ENCODE results near the gene B4GALT7. TPM values are rescaled to one million over a fixed set of nuclear protein-coding genes. Genes with fewer than 3 reads are reported as not detected.
A peak's percentile ranks its signal among the peaks of the same experiment; 100 is the strongest.

The B4GALT7 gene
- 10 to 100 TPM; 25.4 to 42.2 (median 32.1) TPM for total RNA-seq
- 10 to 100 TPM; 18.8 to 24.9 TPM for polyA plus RNA-seq
- total RNA-seq = 19.4 reads per million, percentile 50 among the genes with 10 or more reads in this experiment

- Mint-ChIP-seq H3K4me3 (peak within 1 kb of the TSS; percentile 88 to 99 (median 96)), H3K27ac (peak within 1 kb of the TSS; percentile 86 to 96 (median 90)), H3K4me1 (peaks cover 27 to 44% (median 32%) of the 10 kb centered on the region in 7 donors), H3K36me3 (peaks cover 7 to 14% (median 8%) of the 10 kb centered on the region in 5 donors), H3K27me3 (no peaks in the 10 kb centered on the region), H3K9me3 (peaks cover 0 to 2% (median 0%) of the 10 kb centered on the region in 11 donors)
- peak within 1 kb of the TSS; percentile 92 for H3K4me3 ChIP-seq (ENCODE audit: low read length)
- H3K4me1 ChIP-seq (ENCODE audit: control insufficient read depth in 2 of 2, insufficient read depth in 2 of 2, low read length in 2 of 2) = peaks cover 4 to 12% of the 10 kb centered on the region in 2 donors
- peak within 1 kb of the TSS; percentile 78 for H3K27ac ChIP-seq (ENCODE audit: low read depth, low read length)
- POLR2A ChIA-PET = interaction anchor here (0.6 to 3.0 kb wide), 4 partner anchors 8 to 459 kb away, joined by 3 to 12 read pairs (median 5); partner anchors contain the start of gene TMED9
- intact Hi-C loops (cut with micrococcal nuclease) = loop anchor here (1.0 to 10.0 kb wide), 4 partner anchors 8 to 955 kb away; partner anchors contain the start of genes TMED9 (in 2 of the 2), FAM193B (in 1 of the 2), NHP2 (in 1 of the 2) and TSPAN17 (in 1 of the 2)
- peaks cover 0 to 36% (median 4%) of the 10 kb centered on the region in 3 experiments for H3K36me3 ChIP-seq (ENCODE audit: control insufficient read depth in 2 of 3, insufficient read depth in 3 of 3, low read length in 3 of 3)
- ATAC-seq (peak; percentile 97), DNase-seq (peak; percentile 67 to 95 (median 84))
- CTCF ChIA-PET = interaction anchor here (1.0 kb wide), 1 partner anchor 8 kb away, joined by 6 read pairs; the partner anchor contains the start of gene TMED9
- no peaks in the 10 kb centered on the region for H3K27me3 ChIP-seq (ENCODE audit: control insufficient read depth in 2 of 2, insufficient read depth in 2 of 2, low read length in 2 of 2)
- no peaks in the 10 kb centered on the region for H3K9me3 ChIP-seq (ENCODE audit: control insufficient read depth in 2 of 3, low read length in 3 of 3)
Measured at GRCh38 chr5:177599731-177600507, at the start of gene B4GALT7. B4GALT7 (plus strand) TSS chr5:177600132; CDS start chr5:177600211, 79 bp downstream.

- H3K9me3 ChIP-seq (ENCODE audit: control insufficient read depth in 2 of 3, low read length in 3 of 3) = no peaks in the 10 kb centered on the region
- H3K4me1 ChIP-seq (ENCODE audit: control insufficient read depth in 2 of 2, insufficient read depth in 2 of 2, low read length in 2 of 2) = peaks cover 10 to 17% of the 10 kb centered on the region in 2 donors
- peak overlapping the region; percentile 73 for H3K27ac ChIP-seq (ENCODE audit: low read depth, low read length)
- no peak for ATAC-seq
- Mint-ChIP-seq H3K27ac (peak overlapping the region; percentile 40 to 87 (median 62)), H3K9me3 (no peaks in the 10 kb centered on the region), H3K27me3 (no peaks in the 10 kb centered on the region), H3K4me1 (peaks cover 28 to 52% (median 44%) of the 10 kb centered on the region in 7 donors), H3K4me3 (peak overlapping the region; percentile 78 to 88 (median 86)), H3K36me3 (peaks cover 0 to 8% (median 0%) of the 10 kb centered on the region in 5 donors)
- intact Hi-C loops (cut with micrococcal nuclease) = loop anchor here in 1 of 2 donors (10.0 kb wide), 1 partner anchor 528 kb away; the partner anchor contains the start of gene ZNF346
- no peak for DNase-seq
- ChIA-PET POLR2A (interaction anchor here (0.6 to 1.9 kb wide), 4 partner anchors 19 to 47 kb away, joined by 3 to 12 read pairs (median 4); partner anchors contain the start of genes B4GALT7, DDX41 and TMED9), CTCF (no interaction called here)
- peaks cover 0 to 16% (median 0%) of the 10 kb centered on the region in 3 experiments for H3K36me3 ChIP-seq (ENCODE audit: control insufficient read depth in 2 of 3, insufficient read depth in 3 of 3, low read length in 3 of 3)
- H3K27me3 ChIP-seq (ENCODE audit: control insufficient read depth in 2 of 2, insufficient read depth in 2 of 2, low read length in 2 of 2) = no peaks in the 10 kb centered on the region
- peak overlapping the region; percentile 62 for H3K4me3 ChIP-seq (ENCODE audit: low read length)
Measured at GRCh38 chr5:177552839-177553455, 47.0 kb upstream of the B4GALT7 start.

GRCh38 chr5:177553671-177554429 is 46.1 kb upstream of the B4GALT7 start:
- H3K27ac ChIP-seq (ENCODE audit: low read depth, low read length) = peak overlapping the region; percentile 73
- H3K36me3 Mint-ChIP-seq = peaks cover 0 to 8% (median 0%) of the 10 kb centered on the region in 5 donors
- H3K27me3 ChIP-seq (ENCODE audit: control insufficient read depth in 2 of 2, insufficient read depth in 2 of 2, low read length in 2 of 2) = no peaks in the 10 kb centered on the region
- H3K36me3 ChIP-seq (ENCODE audit: control insufficient read depth in 2 of 3, insufficient read depth in 3 of 3, low read length in 3 of 3) = peaks cover 0 to 16% (median 0%) of the 10 kb centered on the region in 3 experiments
- H3K27ac Mint-ChIP-seq = peak overlapping the region in 5 of 9 donors; percentile 65 to 90 (median 85)
- ChIA-PET POLR2A (interaction anchor here (0.6 to 1.9 kb wide), 4 partner anchors 20 to 46 kb away, joined by 3 to 12 read pairs (median 4); partner anchors contain the start of genes B4GALT7 and TMED9), CTCF (no interaction called here)
- DNase-seq (peak in 6 of 9 donors; percentile 19 to 56 (median 26)), ATAC-seq (peak; percentile 2)
- H3K27me3 Mint-ChIP-seq = peaks cover 0 to 4% (median 0%) of the 10 kb centered on the region in 5 donors
- intact Hi-C loops (cut with micrococcal nuclease) = loop anchor here (1.0 to 10.0 kb wide), 9 partner anchors 37 to 599 kb away; partner anchors contain the start of genes GRK6 (in 2 of the 2), TMED9 (in 2 of the 2), B4GALT7 (in 1 of the 2) and DDX41 (in 1 of the 2)
- no peaks in the 10 kb centered on the region for H3K9me3 ChIP-seq (ENCODE audit: control insufficient read depth in 2 of 3, low read length in 3 of 3)
- H3K4me1 ChIP-seq (ENCODE audit: control insufficient read depth in 2 of 2, insufficient read depth in 2 of 2, low read length in 2 of 2) = peaks cover 10 to 17% of the 10 kb centered on the region in 2 donors
- no peaks in the 10 kb centered on the region for H3K9me3 Mint-ChIP-seq
- H3K4me1 Mint-ChIP-seq = peaks cover 24 to 47% (median 38%) of the 10 kb centered on the region in 7 donors
- H3K4me3 ChIP-seq (ENCODE audit: low read length) = peak overlapping the region; percentile 62
- H3K4me3 Mint-ChIP-seq = peak overlapping the region; percentile 78 to 90 (median 86)

GRCh38 chr5:177554474-177555111 is 45.3 kb upstream of the B4GALT7 start, which contains the start of gene FAM193B:
FAM193B (minus strand) TSS chr5:177554563; CDS start chr5:177554458, 105 bp downstream.
- Histone ChIP-seq H3K4me1 (ENCODE audit: control insufficient read depth in 2 of 2, insufficient read depth in 2 of 2, low read length in 2 of 2) (peaks cover 10 to 17% of the 10 kb centered on the region in 2 donors), H3K27ac (ENCODE audit: low read depth, low read length) (peak within 1 kb of the TSS; percentile 73), H3K9me3 (ENCODE audit: control insufficient read depth in 2 of 3, low read length in 3 of 3) (no peaks in the 10 kb centered on the region), H3K4me3 (ENCODE audit: low read length) (peak within 1 kb of the TSS; percentile 68), H3K36me3 (ENCODE audit: control insufficient read depth in 2 of 3, insufficient read depth in 3 of 3, low read length in 3 of 3) (peaks cover 0 to 16% (median 0%) of the 10 kb centered on the region in 3 experiments), H3K27me3 (ENCODE audit: control insufficient read depth in 2 of 2, insufficient read depth in 2 of 2, low read length in 2 of 2) (no peaks in the 10 kb centered on the region)
- H3K27me3 Mint-ChIP-seq = peaks cover 0 to 4% (median 0%) of the 10 kb centered on the region in 5 donors
- ChIA-PET CTCF (no interaction called here), POLR2A (interaction anchor here (1.0 to 1.9 kb wide), 3 partner anchors 38 to 46 kb away, joined by 3 to 12 read pairs (median 4); partner anchors contain the start of genes B4GALT7 and TMED9)
- H3K4me3 Mint-ChIP-seq = peak within 1 kb of the TSS; percentile 81 to 92 (median 88)
- DNase-seq (peak; percentile 93 to 96 (median 95)), ATAC-seq (peak; percentile 99)
- no peaks in the 10 kb centered on the region for H3K9me3 Mint-ChIP-seq
- intact Hi-C loops (cut with micrococcal nuclease) = loop anchor here (1.0 to 10.0 kb wide), 9 partner anchors 37 to 599 kb away; partner anchors contain the start of genes GRK6 (in 2 of the 2), TMED9 (in 2 of the 2), B4GALT7 (in 1 of the 2) and DDX41 (in 1 of the 2)
- H3K4me1 Mint-ChIP-seq = peaks cover 24 to 43% (median 35%) of the 10 kb centered on the region in 7 donors
- H3K27ac Mint-ChIP-seq = peak within 1 kb of the TSS; percentile 63 to 90 (median 85)
- peaks cover 0 to 8% (median 0%) of the 10 kb centered on the region in 5 donors for H3K36me3 Mint-ChIP-seq

GRCh38 chr5:177555228-177555627 is 44.7 kb upstream of the B4GALT7 start:
- Histone ChIP-seq H3K4me1 (ENCODE audit: control insufficient read depth in 2 of 2, insufficient read depth in 2 of 2, low read length in 2 of 2) (peaks cover 10 to 17% of the 10 kb centered on the region in 2 donors), H3K27ac (ENCODE audit: low read depth, low read length) (no peak overlapping the region), H3K36me3 (ENCODE audit: control insufficient read depth in 2 of 3, insufficient read depth in 3 of 3, low read length in 3 of 3) (peaks cover 0 to 16% (median 0%) of the 10 kb centered on the region in 3 experiments), H3K9me3 (ENCODE audit: control insufficient read depth in 2 of 3, low read length in 3 of 3) (no peaks in the 10 kb centered on the region), H3K4me3 (ENCODE audit: low read length) (no peak overlapping the region), H3K27me3 (ENCODE audit: control insufficient read depth in 2 of 2, insufficient read depth in 2 of 2, low read length in 2 of 2) (no peaks in the 10 kb centered on the region)
- Mint-ChIP-seq H3K4me1 (peaks cover 24 to 43% (median 33%) of the 10 kb centered on the region in 7 donors), H3K9me3 (no peaks in the 10 kb centered on the region), H3K36me3 (peaks cover 0 to 8% (median 0%) of the 10 kb centered on the region in 5 donors), H3K27me3 (peaks cover 0 to 4% (median 0%) of the 10 kb centered on the region in 5 donors), H3K4me3 (peak overlapping the region; percentile 78 to 92 (median 88)), H3K27ac (peak overlapping the region in 6 of 9 donors; percentile 81 to 90 (median 86))
- DNase-seq = no peak
- intact Hi-C loops (cut with micrococcal nuclease) = loop anchor here in 1 of 2 donors (2.0 to 10.0 kb wide), 2 partner anchors 198 to 530 kb away; partner anchors contain the start of genes RGS14 and ZNF346
- POLR2A ChIA-PET = no interaction called here
- ATAC-seq = no peak
- CTCF ChIA-PET = interaction anchor here (0.7 kb wide), 1 partner anchor 551 kb away, joined by 4 read pairs; no protein-coding TSS in a partner anchor
